OCI-LY3 (cell line): ENCODE data around the gene HABP2.

Experiments
- EZH2phosphoT487 ChIP-seq: fragments of 200-600 bp; shearing (Covaris generic); IDR thresholded peaks from 2 replicates; pipeline ENCODE4 v1.6.1; 2018; ENCODE audit warnings: antibody characterized with exemption, mixed run types, low read depth
- TF ChIP-seq, protein P1 (sequence below): fragments of 200-600, 300-600 bp; sonication (generic); IDR thresholded peaks from 2 replicates; pipeline ENCODE4 v1.5.1; 2014; ENCODE audit warnings: antibody characterized with exemption, low read length, low read depth

DNA sequence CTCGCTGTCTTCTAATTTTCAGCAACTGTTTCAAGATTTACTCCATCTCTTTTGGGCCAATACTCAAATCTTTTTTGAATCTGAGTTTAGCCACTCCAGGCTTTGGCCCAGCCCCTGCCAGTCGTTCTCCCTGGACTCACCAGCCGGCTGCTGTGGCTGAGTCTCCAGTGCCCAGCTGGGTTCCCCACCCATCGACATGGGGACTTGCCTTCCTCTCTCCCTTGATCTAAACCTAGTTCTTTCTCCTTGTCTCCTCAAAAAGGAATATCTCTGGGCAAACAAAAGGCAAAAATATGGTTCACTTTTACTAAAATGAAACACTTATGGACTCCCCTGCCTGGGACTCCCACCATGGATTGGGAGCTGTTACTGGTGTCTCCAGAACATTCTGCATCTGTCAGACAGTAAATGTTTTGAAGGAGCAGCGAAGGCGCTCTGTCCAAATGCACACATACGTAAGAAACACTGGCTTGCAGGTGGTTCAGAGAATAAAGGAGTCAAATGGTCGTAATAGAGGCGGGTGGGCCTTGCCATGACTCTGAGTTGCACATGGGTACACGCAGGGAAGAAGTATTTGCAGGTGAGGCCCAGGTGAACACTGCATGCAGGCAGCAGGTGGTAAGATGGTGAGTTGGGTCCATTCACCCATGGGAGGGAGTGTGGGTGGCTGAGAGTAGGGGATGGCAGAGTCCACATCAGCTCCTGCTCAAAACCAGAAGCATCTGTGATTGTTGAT lies 35.5 kb upstream of the HABP2 start:
- TF ChIP-seq, protein P1, sequence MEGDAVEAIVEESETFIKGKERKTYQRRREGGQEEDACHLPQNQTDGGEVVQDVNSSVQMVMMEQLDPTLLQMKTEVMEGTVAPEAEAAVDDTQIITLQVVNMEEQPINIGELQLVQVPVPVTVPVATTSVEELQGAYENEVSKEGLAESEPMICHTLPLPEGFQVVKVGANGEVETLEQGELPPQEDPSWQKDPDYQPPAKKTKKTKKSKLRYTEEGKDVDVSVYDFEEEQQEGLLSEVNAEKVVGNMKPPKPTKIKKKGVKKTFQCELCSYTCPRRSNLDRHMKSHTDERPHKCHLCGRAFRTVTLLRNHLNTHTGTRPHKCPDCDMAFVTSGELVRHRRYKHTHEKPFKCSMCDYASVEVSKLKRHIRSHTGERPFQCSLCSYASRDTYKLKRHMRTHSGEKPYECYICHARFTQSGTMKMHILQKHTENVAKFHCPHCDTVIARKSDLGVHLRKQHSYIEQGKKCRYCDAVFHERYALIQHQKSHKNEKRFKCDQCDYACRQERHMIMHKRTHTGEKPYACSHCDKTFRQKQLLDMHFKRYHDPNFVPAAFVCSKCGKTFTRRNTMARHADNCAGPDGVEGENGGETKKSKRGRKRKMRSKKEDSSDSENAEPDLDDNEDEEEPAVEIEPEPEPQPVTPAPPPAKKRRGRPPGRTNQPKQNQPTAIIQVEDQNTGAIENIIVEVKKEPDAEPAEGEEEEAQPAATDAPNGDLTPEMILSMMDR = no peak
- no peak for TF ChIP-seq EZH2phosphoT487
